Body of pancreas (tissue), 4 donors: ENCODE data around the gene LLCFC1. TPM values are rescaled to one million over a fixed set of nuclear protein-coding genes. Genes with fewer than 3 reads are reported as not detected.

Experiments used
- ATAC-seq: fragments of 150-250 bp; one replicate; pipeline ENCODE4 v1.9.1; 2016
- DNase-seq, 4 donors: peaks; one replicate each; pipeline ENCODE4 v3.0.0-alpha.2; 2019
- H3K27ac ChIP-seq, 4 donors: fragments of 200-600 bp; sonication (generic); 1 replicate in 3 of 4; 2 replicates in 1 of 4; pipeline versions ENCODE4 v1.5.1 to v1.6.1; 2016 to 2019; ENCODE audit warnings: mild to moderate bottlenecking in 1 of 4, mixed read lengths in 1 of 4, moderate library complexity in 1 of 4
- H3K27me3 ChIP-seq, 2 donors: fragments of 200-600 bp; sonication (generic); one replicate each; pipeline ENCODE4 v1.6.0; 2016; ENCODE audit warnings: mild to moderate bottlenecking in 1 of 2
- H3K36me3 ChIP-seq, 2 donors: fragments of 200-600 bp; sonication (generic); replicated peaks in 1 of 2; 2 replicates each; pipeline ENCODE4 v1.5.1; 2016; ENCODE audit warnings: low read depth in 2 of 2; ENCODE audit not compliant: insufficient read depth in 1 of 2
- H3K4me1 ChIP-seq: fragments of 200-600 bp; sonication (generic); one replicate; pipeline ENCODE4 v1.6.0; 2016
- H3K4me3 ChIP-seq, 2 donors: fragments of 200-600 bp; sonication (generic); 1 replicate in 1 of 2; 2 replicates in 1 of 2; pipeline ENCODE4 v1.5.1; 2016 to 2019
- H3K9me3 ChIP-seq, 3 donors: fragments of 200-600 bp; sonication (generic); 1 replicate in 2 of 3; 2 replicates in 1 of 3; pipeline ENCODE4 v1.5.1; 2016
- CTCF ChIP-seq, 7 experiments: fragments of 450-650 bp in 4 of 7; fragments of 200-600 bp in 3 of 7; sonication (generic) in 3 of 7; IDR thresholded peaks; one replicate each; pipeline ENCODE4 v1.5.1; 2016 to 2019; ENCODE audit warnings: antibody characterized with exemption in 7 of 7
- POLR2A ChIP-seq, 3 donors: fragments of 450-650 bp; IDR thresholded peaks; one replicate each; pipeline ENCODE4 v1.6.1; 2016; ENCODE audit warnings: antibody characterized with exemption in 3 of 3, mild to moderate bottlenecking in 2 of 3
- WGBS, 2 donors: methylation state at CpG; one replicate each; pipeline ENCODE4 v1.1.5; 2017; 5-methylcytosine and 5-hydroxymethylcytosine counted together
- intact Hi-C: fragments of 100-400 bp; cut with DNase I; formaldehyde crosslinking; loops from one replicate; pipeline ENCODE4 v1.15.1; 2023
- total RNA-seq, 2 donors: library from RNA; depleted of rRNA; stranded (reverse); fragments of >200 nt; gene quantifications; one replicate each; pipeline ENCODE4 v1.1.0, GENCODE V29; 2016

Gene LLCFC1
- total RNA-seq, 2 donors from 2014 or later = not detected

DNA sequence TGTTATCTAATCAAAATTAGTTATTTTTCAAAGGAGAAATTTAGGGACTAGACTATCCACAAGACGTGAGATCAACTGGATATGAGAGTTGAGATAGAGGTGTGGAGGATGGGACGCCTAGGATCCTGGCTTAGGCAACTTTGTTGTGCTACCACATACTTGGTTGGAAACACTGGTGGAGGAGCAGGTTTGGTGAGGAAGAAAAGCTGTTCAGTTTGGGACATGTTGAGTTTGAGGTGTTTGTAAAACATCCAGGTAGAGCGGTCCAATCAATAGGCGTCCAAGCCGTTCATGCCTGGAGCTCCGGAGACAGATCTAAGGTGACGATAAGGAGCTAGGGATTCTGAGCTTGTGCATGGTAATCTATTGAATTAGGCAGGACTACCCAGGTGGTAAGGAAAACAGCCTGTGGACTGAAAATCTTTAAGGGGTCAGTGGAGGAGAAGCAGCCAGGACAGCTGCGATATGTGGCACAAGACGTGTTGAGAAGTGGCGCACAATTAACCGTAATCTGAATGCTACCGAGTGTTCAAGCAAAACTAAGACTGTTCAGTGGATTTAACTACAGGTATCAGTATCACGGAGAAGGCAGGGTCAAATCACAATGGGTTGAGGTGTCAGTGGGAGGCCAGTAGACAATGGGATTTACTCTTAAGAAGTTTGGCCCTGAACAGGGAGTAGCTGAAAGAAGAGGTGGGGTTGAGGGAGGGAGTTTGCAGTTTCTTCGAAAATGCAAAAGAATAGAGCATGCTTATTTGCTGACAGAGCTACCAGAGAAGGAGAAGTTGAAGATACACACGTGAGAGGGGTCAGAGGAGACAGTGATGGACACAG is 37.6 kb upstream of the LLCFC1 start:
- 63 to 65% methylated on average over 15 of the region's 15 CpGs for WGBS, 2 donors
- no peak for TF ChIP-seq POLR2A (IDR thresholded peaks at IDR 0.05)
- TF ChIP-seq CTCF (IDR thresholded peaks at IDR 0.05) = no peak
- H3K27me3 ChIP-seq = no peaks in the 10 kb centered on the region
- H3K36me3 ChIP-seq = no peaks in the 10 kb centered on the region
- peaks cover 26% of the 10 kb centered on the region for H3K4me1 ChIP-seq
- DNase-seq = no peak
- H3K4me3 ChIP-seq = no peak overlapping the region
- intact Hi-C loops = no loop called here
- no peaks in the 10 kb centered on the region for H3K9me3 ChIP-seq
- peak overlapping the region in 1 of 4 donors; percentile 16 for H3K27ac ChIP-seq
- ATAC-seq = peak; percentile 12

DNA sequence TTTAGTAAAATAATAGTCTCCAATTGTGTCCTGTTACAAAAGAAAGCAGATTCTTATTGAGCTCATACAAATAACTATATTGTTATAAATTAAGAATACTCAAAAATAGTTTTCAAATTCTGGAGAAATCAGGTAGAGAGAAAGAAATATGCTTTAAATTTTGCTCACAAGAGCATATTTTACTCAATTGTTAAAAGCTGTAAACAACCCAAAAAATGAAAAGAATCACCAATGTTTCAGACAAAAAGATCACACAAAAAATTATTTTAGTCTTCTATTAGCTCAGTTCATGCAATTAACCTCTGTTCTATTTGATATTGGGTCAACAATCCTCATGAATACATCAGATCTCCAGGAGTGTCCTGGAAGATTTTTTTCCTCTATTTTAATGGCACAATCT is 35.2 kb upstream of the LLCFC1 start:
- intact Hi-C loops = no loop called here
- no peak for ATAC-seq
- no peaks in the 10 kb centered on the region for H3K27me3 ChIP-seq
- no peaks in the 10 kb centered on the region for H3K36me3 ChIP-seq
- H3K27ac ChIP-seq = no peak overlapping the region
- no peaks in the 10 kb centered on the region for H3K9me3 ChIP-seq
- TF ChIP-seq POLR2A (IDR thresholded peaks at IDR 0.05) (no peak), CTCF (IDR thresholded peaks at IDR 0.05) (no peak)
- no peak overlapping the region for H3K4me3 ChIP-seq
- no peak for DNase-seq
- peaks cover 25% of the 10 kb centered on the region for H3K4me1 ChIP-seq

GRCh38 chr7:142905759-142906158 is 33.5 kb upstream of the LLCFC1 start:
- peaks cover 27% of the 10 kb centered on the region for H3K4me1 ChIP-seq
- intact Hi-C loops = no loop called here
- no peaks in the 10 kb centered on the region for H3K27me3 ChIP-seq
- no peak for DNase-seq
- no peaks in the 10 kb centered on the region for H3K36me3 ChIP-seq
- no peak for TF ChIP-seq CTCF (IDR thresholded peaks at IDR 0.05)
- TF ChIP-seq POLR2A (IDR thresholded peaks at IDR 0.05) = no peak
- no peak overlapping the region for H3K27ac ChIP-seq
- no peaks in the 10 kb centered on the region for H3K9me3 ChIP-seq
- ATAC-seq = no peak
- WGBS, 2 donors = 72 to 74% methylated on average over 2 of the region's 2 CpGs
- H3K4me3 ChIP-seq = no peak overlapping the region

GRCh38 chr7:142906643-142907042 is 32.6 kb upstream of the LLCFC1 start:
- TF ChIP-seq CTCF (IDR thresholded peaks at IDR 0.05) (no peak), POLR2A (IDR thresholded peaks at IDR 0.05) (no peak)
- H3K9me3 ChIP-seq = no peaks in the 10 kb centered on the region
- no peak overlapping the region for H3K4me3 ChIP-seq
- no peaks in the 10 kb centered on the region for H3K27me3 ChIP-seq
- WGBS, 2 donors = 82 to 92% methylated on average over 2 of the region's 2 CpGs
- peaks cover 36% of the 10 kb centered on the region for H3K4me1 ChIP-seq
- intact Hi-C loops = no loop called here
- H3K27ac ChIP-seq = no peak overlapping the region
- no peaks in the 10 kb centered on the region for H3K36me3 ChIP-seq
- ATAC-seq (no peak), DNase-seq (no peak)

DNA sequence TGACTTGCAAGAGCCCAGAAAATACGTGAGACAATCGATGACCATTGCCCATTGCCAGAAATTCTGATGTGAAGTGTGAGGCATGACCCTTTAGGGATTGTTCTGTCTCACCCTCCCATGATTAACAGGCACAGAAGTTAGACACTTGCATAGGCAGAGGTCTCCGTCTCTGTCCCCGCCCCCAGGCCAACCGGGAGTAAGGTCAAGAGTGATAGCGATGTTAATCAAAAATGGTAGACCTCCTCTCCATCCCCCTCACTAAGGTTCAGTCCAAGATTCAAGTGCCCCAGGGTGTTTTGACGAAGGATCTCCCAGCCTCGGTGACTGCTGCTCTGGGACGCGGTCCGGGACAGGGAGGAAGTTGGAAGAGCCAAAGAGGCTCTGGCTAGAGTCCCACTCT is 31.0 kb upstream of the LLCFC1 start:
- no peaks in the 10 kb centered on the region for H3K9me3 ChIP-seq
- peak overlapping the region; percentile 55 to 91 (median 80) for H3K27ac ChIP-seq
- intact Hi-C loops = no loop called here
- peaks cover 46% of the 10 kb centered on the region for H3K4me1 ChIP-seq
- no peaks in the 10 kb centered on the region for H3K27me3 ChIP-seq
- no peak for TF ChIP-seq POLR2A (IDR thresholded peaks at IDR 0.05)
- TF ChIP-seq CTCF (IDR thresholded peaks at IDR 0.05) = no peak
- H3K4me3 ChIP-seq = no peak overlapping the region
- WGBS, 2 donors = 49 to 59% methylated on average over 10 to 11 of the region's 11 CpGs
- no peaks in the 10 kb centered on the region for H3K36me3 ChIP-seq
- DNase-seq (no peak), ATAC-seq (no peak)
